Embryonic facial prominence (tissue), 1 donor: ENCODE results near the gene PIM3.

Experiments
- DNase-seq: peaks from one replicate; pipeline ENCODE4 v3.0.0-alpha.2; 2016; ENCODE audit errors: extremely low spot score

The PIM3 gene

DNA sequence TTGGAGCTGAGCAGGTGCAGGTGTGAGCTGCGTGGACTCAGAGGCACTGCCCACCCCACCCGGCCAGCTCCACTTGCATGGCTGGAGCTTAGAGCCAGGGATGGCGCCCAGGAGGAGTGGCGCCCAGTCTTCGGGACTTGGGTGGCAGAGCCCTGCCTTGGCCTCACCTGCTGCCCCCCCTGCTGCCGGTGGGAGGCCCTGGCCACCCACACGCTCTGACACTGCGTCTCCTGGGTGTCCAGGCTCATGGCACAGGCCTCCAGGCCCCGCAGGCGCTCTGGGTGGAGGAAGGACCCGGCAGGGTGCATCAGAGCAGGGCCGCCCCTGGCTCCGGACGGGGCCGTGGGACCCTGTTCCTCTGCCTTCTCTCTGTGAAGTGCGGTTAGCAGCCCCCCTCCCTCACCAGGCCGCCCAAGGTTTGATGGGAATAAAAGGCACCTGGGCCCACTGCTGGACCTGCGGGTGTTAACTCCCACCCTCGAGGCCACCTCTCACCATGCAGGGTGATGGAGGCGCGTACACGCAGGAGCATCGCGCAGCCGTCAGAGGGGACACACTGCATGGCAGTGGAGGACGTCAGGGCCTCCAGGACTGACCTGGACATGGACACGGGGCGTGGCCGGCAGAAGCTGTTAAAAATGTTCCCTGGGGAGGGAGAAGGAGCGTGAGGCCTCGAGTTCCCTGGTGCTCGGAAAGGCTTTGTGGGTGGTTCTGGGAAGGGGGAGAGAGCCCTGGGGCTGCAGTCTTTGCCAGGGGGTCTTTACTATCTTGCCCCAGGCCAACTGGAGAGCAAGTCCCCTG lies 40.2 kb downstream of the PIM3 start:
- DNase-seq = no peak

DNA sequence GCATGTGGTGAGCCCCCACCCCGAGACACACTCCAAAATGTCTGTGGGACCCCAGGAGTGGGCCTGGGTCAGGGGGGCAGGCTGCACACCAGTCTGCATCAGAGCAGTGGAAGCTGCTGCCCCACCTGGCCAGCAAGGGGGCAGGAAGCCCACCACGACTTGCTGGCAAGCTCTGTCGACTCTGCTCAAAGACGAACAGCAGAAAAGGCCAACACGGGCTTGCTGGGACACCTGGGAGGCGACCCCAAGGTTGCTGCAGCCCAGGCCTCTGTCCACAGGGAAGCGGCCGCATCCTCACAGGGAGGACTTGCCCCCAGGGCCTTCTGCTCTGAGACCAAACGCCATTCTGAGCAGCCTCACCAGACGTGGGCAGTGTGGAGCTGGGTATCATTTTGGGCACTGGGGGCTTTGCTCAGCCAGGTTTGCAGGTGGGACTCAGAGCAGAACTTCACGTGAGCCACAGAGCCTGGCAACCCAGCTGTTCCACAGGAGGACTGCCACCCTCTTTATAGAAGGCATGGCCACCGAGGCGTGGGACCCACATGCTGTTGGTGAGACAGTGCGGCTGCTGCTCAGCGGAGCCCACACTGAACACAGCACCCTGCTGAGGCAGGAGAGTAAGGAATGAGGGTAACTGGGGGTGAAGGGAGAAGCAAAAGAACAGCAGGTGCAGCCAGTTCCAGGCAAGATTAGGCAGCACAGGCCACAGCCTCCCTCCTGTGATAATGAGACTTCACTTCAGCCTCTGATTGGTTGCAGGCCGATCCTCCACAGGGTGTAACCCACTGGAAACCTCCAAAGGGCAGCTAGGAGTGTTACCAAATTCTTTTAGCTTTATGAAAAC lies 41.0 kb downstream of the PIM3 start:
- DNase-seq = no peak

DNA sequence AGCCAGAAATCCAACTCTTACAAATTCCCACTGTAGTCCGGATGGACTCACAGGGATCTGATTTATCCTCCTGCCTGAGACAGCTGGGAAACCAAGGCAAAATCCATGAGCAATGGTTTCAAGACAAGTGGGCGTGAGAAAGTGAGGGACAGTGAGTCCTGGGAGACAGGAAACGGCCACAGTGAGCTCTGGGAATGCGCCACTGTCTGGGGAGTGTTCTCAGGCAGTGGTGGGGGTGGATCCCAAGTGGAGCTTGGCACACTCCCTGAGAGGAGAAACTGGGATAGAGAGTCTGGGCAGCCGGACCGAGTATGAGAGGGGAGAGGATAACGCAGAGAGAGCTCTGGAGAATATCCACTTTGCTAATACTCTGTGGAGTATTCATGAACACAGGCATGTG lies 42.2 kb downstream of the PIM3 start:
- DNase-seq = no peak

- DNase-seq = no peak
Measured at GRCh38 chr22:50004918-50005317, 44.3 kb downstream of the PIM3 start.

DNA sequence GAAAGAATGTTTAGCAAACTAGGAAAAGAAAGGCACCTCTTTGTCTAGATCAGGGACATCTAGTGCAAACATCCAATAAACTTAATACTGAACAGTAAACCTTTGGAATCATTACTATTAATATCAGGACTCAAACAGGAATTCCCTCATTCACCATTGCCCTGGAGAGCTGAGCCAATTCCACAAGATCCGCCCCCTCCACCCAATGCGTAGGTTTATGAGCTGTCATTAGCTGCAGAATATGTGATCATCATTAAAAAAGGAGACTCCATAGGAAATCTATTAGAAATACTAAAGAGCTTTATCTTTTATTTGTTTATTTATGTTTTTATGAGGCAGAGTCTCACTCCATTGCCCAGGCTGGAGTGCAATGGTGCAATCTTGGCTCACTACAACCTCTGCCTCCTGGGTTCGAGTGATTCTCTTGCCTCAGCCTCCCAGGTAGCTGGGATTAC lies 46.5 kb downstream of the PIM3 start:
- no peak for DNase-seq

- DNase-seq = no peak
Measured at GRCh38 chr22:50008151-50009040, 47.8 kb downstream of the PIM3 start.

DNA sequence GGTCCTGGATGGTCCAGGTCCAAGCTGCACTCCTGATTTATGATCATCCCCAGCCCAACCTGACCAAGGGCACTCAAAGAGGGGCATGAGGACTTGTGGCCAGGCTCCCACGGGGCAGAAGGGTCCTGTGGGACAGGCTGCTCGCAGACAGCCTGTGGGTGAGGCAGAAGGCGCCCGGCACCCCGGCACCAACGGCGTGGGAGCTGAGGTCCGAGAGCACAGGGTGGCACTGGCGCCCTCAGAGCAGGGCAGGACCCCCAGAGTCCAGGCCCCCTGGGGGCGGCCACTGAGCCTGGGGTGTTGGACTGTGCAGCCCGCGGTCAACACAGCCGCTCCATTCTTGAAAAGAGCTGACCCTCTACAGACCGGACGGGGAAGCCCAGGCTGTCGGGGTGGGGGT lies 48.7 kb downstream of the PIM3 start:
- no peak for DNase-seq

- DNase-seq = no peak
Measured at GRCh38 chr22:50009765-50010675, 49.4 kb downstream of the PIM3 start.

- DNase-seq = no peak
Measured at GRCh38 chr22:50010676-50011446, 50.3 kb downstream of the PIM3 start.

DNA sequence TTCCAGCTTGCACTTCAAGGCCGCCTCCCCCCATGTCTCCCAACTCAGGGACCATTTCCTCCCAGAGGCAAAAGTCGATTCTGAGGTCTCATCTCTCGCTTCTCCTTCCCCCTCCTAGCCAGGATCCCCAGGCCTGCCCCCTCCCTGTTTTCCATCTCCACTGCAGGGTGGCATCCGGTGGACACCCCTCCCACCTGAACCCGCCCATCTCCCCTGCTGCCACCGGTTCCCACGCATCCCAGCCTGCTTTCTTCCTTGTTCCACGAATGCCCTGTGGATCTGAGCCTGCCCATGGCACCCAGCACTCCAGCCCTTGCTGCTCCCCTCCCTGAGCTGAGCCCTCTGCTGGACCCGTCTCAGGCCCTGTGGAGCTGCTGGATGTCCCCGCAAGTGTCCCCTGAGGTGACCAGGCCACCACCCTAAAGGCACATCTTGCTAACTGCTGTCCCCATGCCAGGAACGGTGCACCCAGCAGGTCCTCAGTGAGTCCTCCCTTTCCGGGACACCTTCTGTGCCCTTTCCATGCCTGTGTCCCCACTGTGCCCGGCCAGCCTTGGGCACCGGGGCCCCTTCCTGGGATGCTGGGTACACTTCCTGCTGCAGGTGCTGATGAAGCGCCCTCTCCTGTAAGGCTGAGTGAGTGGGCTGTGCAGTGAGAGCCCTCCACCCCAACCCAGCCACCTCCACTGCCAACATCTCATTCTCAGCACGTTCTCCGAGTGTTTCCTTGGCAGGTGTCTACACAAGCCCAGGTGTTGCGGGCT lies 51.1 kb downstream of the PIM3 start:
- DNase-seq = no peak

GRCh38 chr22:50012211-50013181 lies 51.9 kb downstream of the PIM3 start, which contains the start of gene IL17REL:
Gene IL17REL, minus strand, starts transcription at chr22:50012765. Its CDS starts 119 bp downstream, at chr22:50012646.
- DNase-seq = no peak
